Measurements from ENCODE around the gene SERPINB8. TPM values are rescaled to one million over a fixed set of nuclear protein-coding genes. Genes with fewer than 3 reads are reported as not detected.

Gene SERPINB8
- total and polyA plus RNA-seq, 2 donors (not counting 3 experiments of a cell fraction or from before 2014, with no cell fraction given), result 15.3 to 25.7 TPM

DNA sequence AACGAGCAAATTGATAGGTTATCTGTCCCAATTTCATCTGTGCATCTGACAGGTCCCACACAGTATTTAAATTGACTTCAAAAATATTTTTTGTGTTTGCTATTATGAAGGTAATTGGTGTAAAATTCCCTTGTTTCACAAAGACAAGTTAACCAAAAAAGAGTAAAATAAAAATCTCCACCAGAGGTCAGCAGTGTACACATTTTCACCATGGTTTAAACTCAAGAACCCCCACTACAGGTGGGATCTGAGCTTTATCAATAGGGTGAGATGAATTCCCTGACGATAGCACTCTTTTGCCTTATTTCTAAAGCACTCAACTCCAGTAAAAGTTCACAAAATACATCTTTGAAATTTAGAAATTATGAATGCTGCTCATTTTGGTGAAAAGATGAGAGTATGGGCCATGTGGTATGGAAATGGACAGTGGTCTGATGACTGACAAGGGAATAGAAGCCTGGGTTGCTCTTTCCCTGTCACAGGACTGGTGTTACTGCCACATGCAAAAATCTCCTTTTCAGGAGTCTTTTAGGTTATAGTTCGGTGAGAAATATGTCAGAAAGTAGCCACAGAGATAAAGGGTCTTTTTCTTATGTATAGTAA, 68.0 kb downstream of the SERPINB8 start:
- intact Hi-C loops (cut with micrococcal nuclease) (loop anchor here (1.0 to 2.0 kb wide), 2 partner anchors 292 to 367 kb away; no protein-coding TSS in a partner anchor), dilution Hi-C loops (cut with MboI; ENCODE audit: extremely low pct_ligation_motif_present, low sequenced_read_pairs) (no loop called here)
- Histone ChIP-seq H2AFZ (ENCODE audit: low read depth, low read length) (no peak overlapping the region), H3K36me3 (ENCODE audit: control insufficient read depth in 2 of 2, extremely low read depth in 1 of 2, insufficient read depth in 2 of 2, low read length in 2 of 2) (no peaks in the 10 kb centered on the region), H3K4me3 (replicated peaks in 1 of 3; ENCODE audit: insufficient read depth in 1 of 3, low read depth in 1 of 3, low read length in 3 of 3) (no peak overlapping the region), H3K4me1 (ENCODE audit: control insufficient read depth, extremely low read depth, insufficient read depth, low read length) (no peaks in the 10 kb centered on the region), H3K9me3 (replicated peaks; ENCODE audit: control insufficient read depth, insufficient read depth, low read length) (no peaks in the 10 kb centered on the region), H3K27ac (ENCODE audit: insufficient read depth, low read depth, low read length) (no peak overlapping the region), H3K79me2 (ENCODE audit: control insufficient read depth, insufficient read depth, low read length) (no peaks in the 10 kb centered on the region), H3K4me2 (ENCODE audit: insufficient read depth, low read length) (no peak overlapping the region), H3K27me3 (ENCODE audit: control insufficient read depth in 2 of 2, insufficient read depth in 2 of 2, low read length in 2 of 2) (no peaks in the 10 kb centered on the region), H3K9ac (replicated peaks; ENCODE audit: extremely low read depth, insufficient read depth, low read length) (no peak overlapping the region), H3K9me1 (replicated peaks; ENCODE audit: control insufficient read depth, extremely low read depth, insufficient read depth, low read length) (no peaks in the 10 kb centered on the region), H4K20me1 (replicated peaks; ENCODE audit: control insufficient read depth, extremely low read depth, insufficient read depth, low read length) (no peaks in the 10 kb centered on the region)
- POLR2A ChIA-PET, result no interaction called here
- TF ChIP-seq, protein P1, sequence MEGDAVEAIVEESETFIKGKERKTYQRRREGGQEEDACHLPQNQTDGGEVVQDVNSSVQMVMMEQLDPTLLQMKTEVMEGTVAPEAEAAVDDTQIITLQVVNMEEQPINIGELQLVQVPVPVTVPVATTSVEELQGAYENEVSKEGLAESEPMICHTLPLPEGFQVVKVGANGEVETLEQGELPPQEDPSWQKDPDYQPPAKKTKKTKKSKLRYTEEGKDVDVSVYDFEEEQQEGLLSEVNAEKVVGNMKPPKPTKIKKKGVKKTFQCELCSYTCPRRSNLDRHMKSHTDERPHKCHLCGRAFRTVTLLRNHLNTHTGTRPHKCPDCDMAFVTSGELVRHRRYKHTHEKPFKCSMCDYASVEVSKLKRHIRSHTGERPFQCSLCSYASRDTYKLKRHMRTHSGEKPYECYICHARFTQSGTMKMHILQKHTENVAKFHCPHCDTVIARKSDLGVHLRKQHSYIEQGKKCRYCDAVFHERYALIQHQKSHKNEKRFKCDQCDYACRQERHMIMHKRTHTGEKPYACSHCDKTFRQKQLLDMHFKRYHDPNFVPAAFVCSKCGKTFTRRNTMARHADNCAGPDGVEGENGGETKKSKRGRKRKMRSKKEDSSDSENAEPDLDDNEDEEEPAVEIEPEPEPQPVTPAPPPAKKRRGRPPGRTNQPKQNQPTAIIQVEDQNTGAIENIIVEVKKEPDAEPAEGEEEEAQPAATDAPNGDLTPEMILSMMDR (IDR thresholded peaks at IDR 0.05; ENCODE audit: extremely low read depth in 1 of 2, insufficient read depth in 1 of 2, low read depth in 1 of 2, low read length in 2 of 2), result peak; percentile 14 to 38
- no peak for TF ChIP-seq FOS (IDR thresholded peaks at IDR 0.05; ENCODE audit: borderline replicate concordance, insufficient read depth, low read length)
- TF ChIP-seq MYC (IDR thresholded peaks at IDR 0.05; ENCODE audit: low read depth, low read length), result no peak
- FAIRE-seq (peak; percentile 83), DNase-seq (ENCODE audit: low read depth, low spot score) (peak; percentile 54)
- no TSS peak for BruUV-seq (replicated peaks)
- CTCF ChIA-PET, result interaction anchor here (0.6 to 1.4 kb wide), 6 partner anchors 9 to 371 kb away, joined by 3 to 5 read pairs (median 4); no protein-coding TSS in a partner anchor

Other genes starting within 250 kb of the SERPINB8 start
- not detected in 2 replicates for gene SERPINB7, start 194.7 kb upstream of the SERPINB8 start, total RNA-seq
- not detected in 2 replicates for gene SERPINB7, start 194.7 kb upstream of the SERPINB8 start, polyA plus RNA-seq
- gene SERPINB2, start 82.4 kb upstream of the SERPINB8 start, total RNA-seq, result 0.24 and 0.39 TPM in 2 replicates
- 2.0 and 2.5 TPM in 2 replicates for gene SERPINB2, start 82.4 kb upstream of the SERPINB8 start, polyA plus RNA-seq
- not detected in 2 replicates for gene SERPINB10, start 62.1 kb upstream of the SERPINB8 start, total RNA-seq
- not detected in 2 replicates for gene SERPINB10, start 62.1 kb upstream of the SERPINB8 start, polyA plus RNA-seq
- not detected in 2 replicates for gene HMSD, start 20.8 kb upstream of the SERPINB8 start, total RNA-seq
- gene HMSD, start 20.8 kb upstream of the SERPINB8 start, polyA plus RNA-seq, result 0.06 and 0.08 TPM in 2 replicates
- gene LINC00305, start 179.0 kb downstream of the SERPINB8 start, total RNA-seq, result not detected in 2 replicates
- not detected in 2 replicates for gene LINC00305, start 179.0 kb downstream of the SERPINB8 start, polyA plus RNA-seq